NCI-H460 (cell line): Measurements from ENCODE around the gene SEMA6B. TPM values are rescaled to one million over a fixed set of nuclear protein-coding genes. Genes with fewer than 3 reads are reported as not detected.
A peak's percentile ranks its signal among the peaks of the same experiment; 100 is the strongest.
"Not testable (repeated sequence)": the region's sequence is repeated elsewhere in the genome, so short reads cannot be mapped to it uniquely, and the experiment has no call there.

Experiments
- DNase-seq: peaks from one replicate; pipeline ENCODE4 v3.0.0-alpha.2; 2016; ENCODE audit warnings: low read depth; ENCODE audit errors: extremely low read depth
- total RNA-seq: library from RNA; depleted of rRNA; stranded (reverse); fragments of >200 nt; shearing (Covaris generic); gene quantifications from 2 replicates; pipeline ENCODE4 v1.2.3, GENCODE V29; 2014

The SEMA6B gene
- total RNA-seq, 1 experiment from 2014 or later, result 5.9 TPM

- no peak for DNase-seq
These were observed 25.6 kb downstream of the SEMA6B start for GRCh38 chr19:4533835-4534424.

GRCh38 chr19:4533334-4533733 lies 26.1 kb downstream of the SEMA6B start:
- no peak for DNase-seq

GRCh38 chr19:4531562-4532165 lies 27.8 kb downstream of the SEMA6B start:
- DNase-seq, result no peak

GRCh38 chr19:4529924-4530522 lies 29.5 kb downstream of the SEMA6B start:
- no peak for DNase-seq

GRCh38 chr19:4528843-4529242 lies 30.6 kb downstream of the SEMA6B start:
- no peak for DNase-seq

GRCh38 chr19:4527377-4527776 lies 32.1 kb downstream of the SEMA6B start:
- not testable (repeated sequence) for DNase-seq

- DNase-seq, result no peak
These were observed 33.9 kb downstream of the SEMA6B start for GRCh38 chr19:4525563-4526002.

GRCh38 chr19:4524808-4525562 lies 34.5 kb downstream of the SEMA6B start:
- DNase-seq, result peak; percentile 38

GRCh38 chr19:4523306-4524110 lies 36.0 kb downstream of the SEMA6B start:
- DNase-seq, result peak; percentile 36

GRCh38 chr19:4522291-4523002 lies 37.0 kb downstream of the SEMA6B start:
- DNase-seq, result no peak

- DNase-seq, result no peak
These were observed 37.6 kb downstream of the SEMA6B start for GRCh38 chr19:4521888-4522242.

GRCh38 chr19:4521170-4521887 lies 38.2 kb downstream of the SEMA6B start:
- DNase-seq, result no peak

GRCh38 chr19:4519521-4520277 lies 39.8 kb downstream of the SEMA6B start:
- no peak for DNase-seq

GRCh38 chr19:4519172-4519496 lies 40.4 kb downstream of the SEMA6B start:
- no peak for DNase-seq

- DNase-seq, result no peak
These were observed 40.9 kb downstream of the SEMA6B start, which contains the start of gene PLIN4 for GRCh38 chr19:4518345-4519171. TSS of gene PLIN4 (minus strand) at chr19:4518486. CDS start at chr19:4518272, 214 bp downstream.

- DNase-seq, result no peak
These were observed 41.9 kb downstream of the SEMA6B start for GRCh38 chr19:4517451-4518057.

GRCh38 chr19:4516939-4517300 lies 42.6 kb downstream of the SEMA6B start:
- DNase-seq, result no peak
